HepG2 (cell line): ENCODE data around the gene MT1M. TPM values are rescaled to one million over a fixed set of nuclear protein-coding genes. Genes with fewer than 3 reads are reported as not detected.

ENCODE experiments used
- ARID2 ChIP-seq: sonication (generic); formaldehyde crosslinking; IDR thresholded peaks from 2 replicates; pipeline ENCODE4 v1.8.1; 2022; ENCODE audit warnings: mild to moderate bottlenecking, missing genetic modification reagents, borderline replicate concordance
- CAMTA2 ChIP-seq: sonication (generic); formaldehyde crosslinking; IDR thresholded peaks from 2 replicates; pipeline ENCODE4 v1.4.0; 2020; ENCODE audit warnings: mild to moderate bottlenecking, missing genetic modification reagents, borderline replicate concordance
- KDM1A ChIP-seq: IDR thresholded peaks from 2 replicates; pipeline ENCODE4 v1.6.1; 2016; ENCODE audit warnings: missing compliant biosample characterization
- REL ChIP-seq: sonication (generic); formaldehyde crosslinking; conservative IDR thresholded peaks from 2 replicates; pipeline ENCODE4 v1.8.0; 2022; ENCODE audit warnings: mild to moderate bottlenecking, missing genetic modification reagents, moderate library complexity
- RXRB ChIP-seq: IDR thresholded peaks from 2 replicates; pipeline ENCODE4 v1.6.1; 2016; ENCODE audit warnings: borderline replicate concordance, missing genetic modification reagents, missing compliant biosample characterization
- SP1 ChIP-seq, 2 experiments: fragments of 450-650 bp in 1 of 2; sonication (generic) in 1 of 2; formaldehyde crosslinking in 1 of 2; IDR thresholded peaks; 2 replicates each; pipeline versions ENCODE4 v1.4.0 to v1.6.1; 2016 to 2020; ENCODE audit warnings: missing genetic modification reagents in 1 of 2
- TEAD3 ChIP-seq: optimal IDR thresholded peaks from 2 replicates; pipeline ENCODE3; 2016; ENCODE audit warnings: borderline replicate concordance
- ZMYM3 ChIP-seq: sonication (generic); formaldehyde crosslinking; IDR thresholded peaks from 2 replicates; pipeline ENCODE4 v1.5.1; 2020; ENCODE audit warnings: mild to moderate bottlenecking, missing genetic modification reagents
- polyA plus RNA-seq, 8 experiments: library from polyadenylated mRNA; depleted of rRNA in 3 of 8; stranded (reverse) in 7 of 8; unstranded in 1 of 8; fragments of >200 nt; fragmentation: Illumina TruSeq in 4 of 8; extraction: Trizol in 4 of 8; gene quantifications; 2 replicates each; pipeline versions ENCODE4 v1.2.1 to v1.2.3, GENCODE V29; 2011 to 2016; ENCODE audit warnings: low read depth in 4 of 8, missing spikeins in 1 of 8, mixed read lengths in 1 of 8; ENCODE audit not compliant: insufficient read depth in 1 of 8
- total RNA-seq, 5 experiments: library from RNA; depleted of rRNA; stranded (reverse); fragments of >200 nt; fragmentation: Illumina TruSeq; extraction: Trizol; gene quantifications; 2 replicates each; pipeline ENCODE4 v1.2.3, GENCODE V29; 2016; ENCODE audit warnings: low read depth in 1 of 5
- TF ChIP-seq, protein P1 (sequence below): sonication (generic); formaldehyde crosslinking; IDR thresholded peaks from 2 replicates; pipeline ENCODE4 v1.4.0; 2020; ENCODE audit warnings: mild to moderate bottlenecking, missing genetic modification reagents
- TF ChIP-seq, protein P2 (sequence below): sonication (generic); formaldehyde crosslinking; IDR thresholded peaks from 2 replicates; pipeline ENCODE4 v1.5.0; 2020; ENCODE audit warnings: mild to moderate bottlenecking, missing genetic modification reagents
- TF ChIP-seq, protein P3 (sequence below): sonication (generic); formaldehyde crosslinking; IDR thresholded peaks from 2 replicates; pipeline ENCODE4 v1.4.0; 2020; ENCODE audit warnings: low read depth, mild to moderate bottlenecking, missing genetic modification reagents
- TF ChIP-seq, protein P4 (sequence below): sonication (generic); formaldehyde crosslinking; IDR thresholded peaks from 2 replicates; pipeline ENCODE4 v1.8.1; 2023; ENCODE audit warnings: missing genetic modification reagents, mild to moderate bottlenecking, borderline replicate concordance
- TF ChIP-seq, protein P5 (sequence below): sonication (generic); formaldehyde crosslinking; IDR thresholded peaks from 2 replicates; pipeline ENCODE4 v1.8.0; 2022; ENCODE audit warnings: mild to moderate bottlenecking, missing genetic modification reagents, borderline replicate concordance
- TF ChIP-seq, protein P6 (sequence below): IDR thresholded peaks from 2 replicates; pipeline ENCODE4 v1.4.0; 2020; ENCODE audit warnings: mild to moderate bottlenecking, missing genetic modification reagents

The MT1M gene
- total and polyA plus RNA-seq, 2 of the 13 experiments (the other 11 are each of a cell fraction or from before 2014, with no cell fraction given): 4.6 TPM; not detected in 1

DNA sequence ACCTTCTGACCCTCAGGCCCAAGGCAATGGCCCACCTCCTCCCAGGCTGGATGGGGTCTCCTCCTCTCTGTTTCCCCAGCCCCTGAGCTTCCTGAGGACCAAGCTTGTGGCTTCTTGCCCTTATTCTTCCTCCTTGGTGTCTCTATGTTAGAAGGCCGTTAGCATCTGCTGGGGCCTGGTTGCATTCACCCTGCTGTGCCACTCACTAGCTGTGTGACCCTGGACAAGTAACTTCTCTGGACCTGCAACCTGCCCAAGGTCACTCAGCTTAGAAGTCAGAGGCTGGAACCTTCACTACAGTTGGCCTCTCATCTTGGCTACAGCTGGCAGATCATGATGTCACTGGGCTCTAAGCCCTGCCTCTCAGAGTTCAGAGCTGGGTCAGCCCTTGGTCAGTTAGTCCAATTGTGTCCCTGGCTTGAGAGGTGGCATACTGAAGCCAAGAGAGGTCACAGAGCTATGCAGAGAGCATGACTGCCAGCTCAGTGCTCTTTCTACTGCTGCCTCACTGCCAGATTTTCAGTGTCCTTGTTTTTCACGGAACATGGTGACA is 21.1 kb upstream of the MT1M start (continued):
- TF ChIP-seq, protein P1, sequence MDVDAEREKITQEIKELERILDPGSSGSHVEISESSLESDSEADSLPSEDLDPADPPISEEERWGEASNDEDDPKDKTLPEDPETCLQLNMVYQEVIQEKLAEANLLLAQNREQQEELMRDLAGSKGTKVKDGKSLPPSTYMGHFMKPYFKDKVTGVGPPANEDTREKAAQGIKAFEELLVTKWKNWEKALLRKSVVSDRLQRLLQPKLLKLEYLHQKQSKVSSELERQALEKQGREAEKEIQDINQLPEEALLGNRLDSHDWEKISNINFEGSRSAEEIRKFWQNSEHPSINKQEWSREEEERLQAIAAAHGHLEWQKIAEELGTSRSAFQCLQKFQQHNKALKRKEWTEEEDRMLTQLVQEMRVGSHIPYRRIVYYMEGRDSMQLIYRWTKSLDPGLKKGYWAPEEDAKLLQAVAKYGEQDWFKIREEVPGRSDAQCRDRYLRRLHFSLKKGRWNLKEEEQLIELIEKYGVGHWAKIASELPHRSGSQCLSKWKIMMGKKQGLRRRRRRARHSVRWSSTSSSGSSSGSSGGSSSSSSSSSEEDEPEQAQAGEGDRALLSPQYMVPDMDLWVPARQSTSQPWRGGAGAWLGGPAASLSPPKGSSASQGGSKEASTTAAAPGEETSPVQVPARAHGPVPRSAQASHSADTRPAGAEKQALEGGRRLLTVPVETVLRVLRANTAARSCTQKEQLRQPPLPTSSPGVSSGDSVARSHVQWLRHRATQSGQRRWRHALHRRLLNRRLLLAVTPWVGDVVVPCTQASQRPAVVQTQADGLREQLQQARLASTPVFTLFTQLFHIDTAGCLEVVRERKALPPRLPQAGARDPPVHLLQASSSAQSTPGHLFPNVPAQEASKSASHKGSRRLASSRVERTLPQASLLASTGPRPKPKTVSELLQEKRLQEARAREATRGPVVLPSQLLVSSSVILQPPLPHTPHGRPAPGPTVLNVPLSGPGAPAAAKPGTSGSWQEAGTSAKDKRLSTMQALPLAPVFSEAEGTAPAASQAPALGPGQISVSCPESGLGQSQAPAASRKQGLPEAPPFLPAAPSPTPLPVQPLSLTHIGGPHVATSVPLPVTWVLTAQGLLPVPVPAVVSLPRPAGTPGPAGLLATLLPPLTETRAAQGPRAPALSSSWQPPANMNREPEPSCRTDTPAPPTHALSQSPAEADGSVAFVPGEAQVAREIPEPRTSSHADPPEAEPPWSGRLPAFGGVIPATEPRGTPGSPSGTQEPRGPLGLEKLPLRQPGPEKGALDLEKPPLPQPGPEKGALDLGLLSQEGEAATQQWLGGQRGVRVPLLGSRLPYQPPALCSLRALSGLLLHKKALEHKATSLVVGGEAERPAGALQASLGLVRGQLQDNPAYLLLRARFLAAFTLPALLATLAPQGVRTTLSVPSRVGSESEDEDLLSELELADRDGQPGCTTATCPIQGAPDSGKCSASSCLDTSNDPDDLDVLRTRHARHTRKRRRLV (CRISPR knock-in tag): no peak
- 0 out of 2 replicates have a peak, but pooled peaks have one; percentile 51 for TF ChIP-seq KDM1A (CRISPR knock-in tag)
- no peak for TF ChIP-seq ARID2 (CRISPR knock-in tag)
- TF ChIP-seq SP1 (IDR thresholded peaks at IDR 0.05): no peak
- no peak for TF ChIP-seq SP1 (CRISPR knock-in tag; IDR thresholded peaks at IDR 0.05)
- peak; percentile 77; the same call in 1 of the 2 replicates for TF ChIP-seq RXRB (CRISPR knock-in tag)
- TF ChIP-seq, protein P2, sequence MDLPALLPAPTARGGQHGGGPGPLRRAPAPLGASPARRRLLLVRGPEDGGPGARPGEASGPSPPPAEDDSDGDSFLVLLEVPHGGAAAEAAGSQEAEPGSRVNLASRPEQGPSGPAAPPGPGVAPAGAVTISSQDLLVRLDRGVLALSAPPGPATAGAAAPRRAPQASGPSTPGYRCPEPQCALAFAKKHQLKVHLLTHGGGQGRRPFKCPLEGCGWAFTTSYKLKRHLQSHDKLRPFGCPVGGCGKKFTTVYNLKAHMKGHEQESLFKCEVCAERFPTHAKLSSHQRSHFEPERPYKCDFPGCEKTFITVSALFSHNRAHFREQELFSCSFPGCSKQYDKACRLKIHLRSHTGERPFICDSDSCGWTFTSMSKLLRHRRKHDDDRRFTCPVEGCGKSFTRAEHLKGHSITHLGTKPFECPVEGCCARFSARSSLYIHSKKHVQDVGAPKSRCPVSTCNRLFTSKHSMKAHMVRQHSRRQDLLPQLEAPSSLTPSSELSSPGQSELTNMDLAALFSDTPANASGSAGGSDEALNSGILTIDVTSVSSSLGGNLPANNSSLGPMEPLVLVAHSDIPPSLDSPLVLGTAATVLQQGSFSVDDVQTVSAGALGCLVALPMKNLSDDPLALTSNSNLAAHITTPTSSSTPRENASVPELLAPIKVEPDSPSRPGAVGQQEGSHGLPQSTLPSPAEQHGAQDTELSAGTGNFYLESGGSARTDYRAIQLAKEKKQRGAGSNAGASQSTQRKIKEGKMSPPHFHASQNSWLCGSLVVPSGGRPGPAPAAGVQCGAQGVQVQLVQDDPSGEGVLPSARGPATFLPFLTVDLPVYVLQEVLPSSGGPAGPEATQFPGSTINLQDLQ (CRISPR knock-in tag): no peak
- TF ChIP-seq, protein P3, sequence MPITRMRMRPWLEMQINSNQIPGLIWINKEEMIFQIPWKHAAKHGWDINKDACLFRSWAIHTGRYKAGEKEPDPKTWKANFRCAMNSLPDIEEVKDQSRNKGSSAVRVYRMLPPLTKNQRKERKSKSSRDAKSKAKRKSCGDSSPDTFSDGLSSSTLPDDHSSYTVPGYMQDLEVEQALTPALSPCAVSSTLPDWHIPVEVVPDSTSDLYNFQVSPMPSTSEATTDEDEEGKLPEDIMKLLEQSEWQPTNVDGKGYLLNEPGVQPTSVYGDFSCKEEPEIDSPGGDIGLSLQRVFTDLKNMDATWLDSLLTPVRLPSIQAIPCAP (CRISPR knock-in tag): no peak
- TF ChIP-seq TEAD3: peak; percentile 51
- TF ChIP-seq, protein P4, sequence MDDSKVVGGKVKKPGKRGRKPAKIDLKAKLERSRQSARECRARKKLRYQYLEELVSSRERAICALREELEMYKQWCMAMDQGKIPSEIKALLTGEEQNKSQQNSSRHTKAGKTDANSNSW (CRISPR knock-in tag): no peak
- TF ChIP-seq, protein P5, sequence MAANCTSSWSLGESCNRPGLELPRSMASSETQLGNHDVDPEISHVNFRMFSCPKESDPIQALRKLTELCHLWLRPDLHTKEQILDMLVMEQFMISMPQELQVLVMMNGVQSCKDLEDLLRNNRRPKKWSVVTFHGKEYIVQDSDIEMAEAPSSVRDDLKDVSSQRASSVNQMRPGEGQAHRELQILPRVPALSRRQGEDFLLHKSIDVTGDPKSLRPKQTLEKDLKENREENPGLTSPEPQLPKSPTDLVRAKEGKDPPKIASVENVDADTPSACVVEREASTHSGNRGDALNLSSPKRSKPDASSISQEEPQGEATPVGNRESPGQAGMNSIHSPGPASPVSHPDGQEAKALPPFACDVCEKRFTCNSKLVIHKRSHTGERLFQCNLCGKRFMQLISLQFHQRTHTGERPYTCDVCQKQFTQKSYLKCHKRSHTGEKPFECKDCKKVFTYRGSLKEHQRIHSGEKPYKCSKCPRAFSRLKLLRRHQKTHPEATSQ (CRISPR knock-in tag): no peak
- TF ChIP-seq CAMTA2 (CRISPR knock-in tag): no peak
- no peak for TF ChIP-seq REL
- TF ChIP-seq ZMYM3: peak; percentile 91
- TF ChIP-seq, protein P6, sequence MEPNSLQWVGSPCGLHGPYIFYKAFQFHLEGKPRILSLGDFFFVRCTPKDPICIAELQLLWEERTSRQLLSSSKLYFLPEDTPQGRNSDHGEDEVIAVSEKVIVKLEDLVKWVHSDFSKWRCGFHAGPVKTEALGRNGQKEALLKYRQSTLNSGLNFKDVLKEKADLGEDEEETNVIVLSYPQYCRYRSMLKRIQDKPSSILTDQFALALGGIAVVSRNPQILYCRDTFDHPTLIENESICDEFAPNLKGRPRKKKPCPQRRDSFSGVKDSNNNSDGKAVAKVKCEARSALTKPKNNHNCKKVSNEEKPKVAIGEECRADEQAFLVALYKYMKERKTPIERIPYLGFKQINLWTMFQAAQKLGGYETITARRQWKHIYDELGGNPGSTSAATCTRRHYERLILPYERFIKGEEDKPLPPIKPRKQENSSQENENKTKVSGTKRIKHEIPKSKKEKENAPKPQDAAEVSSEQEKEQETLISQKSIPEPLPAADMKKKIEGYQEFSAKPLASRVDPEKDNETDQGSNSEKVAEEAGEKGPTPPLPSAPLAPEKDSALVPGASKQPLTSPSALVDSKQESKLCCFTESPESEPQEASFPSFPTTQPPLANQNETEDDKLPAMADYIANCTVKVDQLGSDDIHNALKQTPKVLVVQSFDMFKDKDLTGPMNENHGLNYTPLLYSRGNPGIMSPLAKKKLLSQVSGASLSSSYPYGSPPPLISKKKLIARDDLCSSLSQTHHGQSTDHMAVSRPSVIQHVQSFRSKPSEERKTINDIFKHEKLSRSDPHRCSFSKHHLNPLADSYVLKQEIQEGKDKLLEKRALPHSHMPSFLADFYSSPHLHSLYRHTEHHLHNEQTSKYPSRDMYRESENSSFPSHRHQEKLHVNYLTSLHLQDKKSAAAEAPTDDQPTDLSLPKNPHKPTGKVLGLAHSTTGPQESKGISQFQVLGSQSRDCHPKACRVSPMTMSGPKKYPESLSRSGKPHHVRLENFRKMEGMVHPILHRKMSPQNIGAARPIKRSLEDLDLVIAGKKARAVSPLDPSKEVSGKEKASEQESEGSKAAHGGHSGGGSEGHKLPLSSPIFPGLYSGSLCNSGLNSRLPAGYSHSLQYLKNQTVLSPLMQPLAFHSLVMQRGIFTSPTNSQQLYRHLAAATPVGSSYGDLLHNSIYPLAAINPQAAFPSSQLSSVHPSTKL (CRISPR knock-in tag): peak; percentile 48
